ENCODE results near the gene PFDN1.
"Not testable (repeated sequence)": the region's sequence is repeated elsewhere in the genome, so short reads cannot be mapped to it uniquely, and the experiment has no call there.

Gene PFDN1

GRCh38 chr5:140302786-140303639 is at the start of gene PFDN1:
TSS of gene PFDN1 (minus strand) at chr5:140303101. CDS start at chr5:140303073, 28 bp downstream.
- DNase-seq, result peak; percentile 95 to 98

GRCh38 chr5:140351609-140352334 is 48.9 kb upstream of the PFDN1 start:
- DNase-seq, result peak; percentile 77 to 80

- DNase-seq, result no peak
Measured at GRCh38 chr5:140349244-140349643, 46.3 kb upstream of the PFDN1 start.

- DNase-seq, result no peak
Measured at GRCh38 chr5:140348104-140348503, 45.2 kb upstream of the PFDN1 start.

- DNase-seq, result no peak
Measured at GRCh38 chr5:140347360-140347759, 44.5 kb upstream of the PFDN1 start.

- peak in 1 of 2 experiments; percentile 54 for DNase-seq
Measured at GRCh38 chr5:140346348-140347221, 43.7 kb upstream of the PFDN1 start, which contains the start of gene HBEGF. TSS of gene HBEGF (minus strand) at chr5:140346603. CDS start at chr5:140346328, 275 bp downstream.

GRCh38 chr5:140345919-140346347 is 43.0 kb upstream of the PFDN1 start:
- DNase-seq, result peak in 1 of 2 experiments; percentile 33

- no peak for DNase-seq
Measured at GRCh38 chr5:140344683-140345423, 42.0 kb upstream of the PFDN1 start.

GRCh38 chr5:140343849-140344248 is 40.9 kb upstream of the PFDN1 start:
- DNase-seq, result not testable (repeated sequence)

GRCh38 chr5:140342896-140343295 is 40.0 kb upstream of the PFDN1 start:
- peak in 1 of 2 experiments; percentile 52 for DNase-seq

- DNase-seq, result peak; percentile 95 to 96
Measured at GRCh38 chr5:140342287-140342686, 39.4 kb upstream of the PFDN1 start.

GRCh38 chr5:140341591-140341990 is 38.7 kb upstream of the PFDN1 start:
- DNase-seq, result no peak

GRCh38 chr5:140340605-140341121 is 37.8 kb upstream of the PFDN1 start:
- DNase-seq, result peak in 1 of 2 experiments; percentile 18

GRCh38 chr5:140339636-140340035 is 36.7 kb upstream of the PFDN1 start:
- DNase-seq, result no peak

- DNase-seq, result no peak
Measured at GRCh38 chr5:140338908-140339307, 36.0 kb upstream of the PFDN1 start.

GRCh38 chr5:140338336-140338735 is 35.4 kb upstream of the PFDN1 start:
- DNase-seq, result no peak

GRCh38 chr5:140337880-140338279 is 35.0 kb upstream of the PFDN1 start:
- no peak for DNase-seq

GRCh38 chr5:140336388-140336787 is 33.5 kb upstream of the PFDN1 start:
- DNase-seq, result no peak

GRCh38 chr5:140331638-140332037 is 28.7 kb upstream of the PFDN1 start:
- no peak for DNase-seq

GRCh38 chr5:140329739-140330481 is 27.0 kb upstream of the PFDN1 start:
- DNase-seq, result no peak

All from Kasumi-1 (cell line).